AG10803 (cell line): ENCODE data around the gene RBM26.

Experiments used
- DNase-seq: peaks from one replicate; pipeline ENCODE4 v3.0.0; 2010; ENCODE audit warnings: low read depth
- H3K4me3 ChIP-seq: 2 replicates; pipeline ENCODE4 v1.5.1; 2011; ENCODE audit warnings: mild to moderate bottlenecking, low read length, control low read depth
- CTCF ChIP-seq: conservative IDR thresholded peaks from 2 replicates; pipeline ENCODE4 v1.5.1; 2011; ENCODE audit warnings: mild to moderate bottlenecking, low read length, control low read depth, inconsistent platforms

The RBM26 gene

GRCh38 chr13:79306650-79307049, 99.4 kb downstream of the RBM26 start:
- no peak for DNase-seq
- no peak for TF ChIP-seq CTCF

GRCh38 chr13:79297128-79297527, 108.9 kb downstream of the RBM26 start:
- TF ChIP-seq CTCF: no peak
- no peak overlapping the region for H3K4me3 ChIP-seq
- DNase-seq: no peak

More at GRCh38 chr13:79306650-79307049, 99.4 kb downstream of the RBM26 start:
- no peak overlapping the region for H3K4me3 ChIP-seq

- TF ChIP-seq CTCF: no peak
- DNase-seq: no peak
- H3K4me3 ChIP-seq: no peak overlapping the region
Measured at GRCh38 chr13:79295906-79296706, 109.9 kb downstream of the RBM26 start.

GRCh38 chr13:79290595-79291244, 115.3 kb downstream of the RBM26 start:
- no peak for DNase-seq
- no peak overlapping the region for H3K4me3 ChIP-seq
- TF ChIP-seq CTCF: no peak

GRCh38 chr13:79289571-79289970, 116.5 kb downstream of the RBM26 start:
- H3K4me3 ChIP-seq: no peak overlapping the region
- no peak for DNase-seq
- TF ChIP-seq CTCF: no peak

GRCh38 chr13:79287939-79288795, 117.9 kb downstream of the RBM26 start:
- DNase-seq: no peak
- no peak overlapping the region for H3K4me3 ChIP-seq
- no peak for TF ChIP-seq CTCF
